Prostate gland (tissue), 2 donors: ENCODE results near the gene CANX.

Experiments used
- POLR2A ChIP-seq: fragments of 450-650 bp; IDR thresholded peaks from one replicate; pipeline ENCODE4 v1.6.1; 2016; ENCODE audit warnings: antibody characterized with exemption, mild to moderate bottlenecking
- TF ChIP-seq, protein P1 (sequence below), 4 experiments: fragments of 200-600 bp in 2 of 4; fragments of 450-650 bp in 2 of 4; sonication (generic) in 2 of 4; IDR thresholded peaks; 1 replicate in 3 of 4; 2 replicates in 1 of 4; pipeline ENCODE4 v1.5.1; 2016 to 2019; ENCODE audit warnings: antibody characterized with exemption in 4 of 4, mild to moderate bottlenecking in 2 of 4, moderate library complexity in 2 of 4

DNA sequence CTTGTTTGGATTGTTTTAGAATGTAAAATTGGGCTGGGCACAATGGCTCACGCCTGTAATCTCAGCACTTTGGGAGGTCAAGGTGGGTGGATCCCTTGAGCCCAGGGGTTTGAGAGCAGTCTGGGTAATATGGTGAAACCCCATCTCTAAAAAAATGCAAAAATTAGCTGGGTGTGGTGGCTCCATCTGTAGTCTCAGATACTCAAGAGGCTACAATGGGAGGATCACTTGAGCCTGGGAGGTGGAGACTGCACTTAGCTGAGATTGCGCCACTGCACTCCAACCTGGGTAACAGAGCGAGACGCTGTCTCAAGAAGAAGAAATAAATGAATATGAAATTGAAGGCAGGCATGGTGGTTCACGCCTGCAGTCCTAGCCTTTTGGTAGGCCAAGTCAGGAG lies 55.2 kb downstream of the CANX start:
- TF ChIP-seq, protein P1, sequence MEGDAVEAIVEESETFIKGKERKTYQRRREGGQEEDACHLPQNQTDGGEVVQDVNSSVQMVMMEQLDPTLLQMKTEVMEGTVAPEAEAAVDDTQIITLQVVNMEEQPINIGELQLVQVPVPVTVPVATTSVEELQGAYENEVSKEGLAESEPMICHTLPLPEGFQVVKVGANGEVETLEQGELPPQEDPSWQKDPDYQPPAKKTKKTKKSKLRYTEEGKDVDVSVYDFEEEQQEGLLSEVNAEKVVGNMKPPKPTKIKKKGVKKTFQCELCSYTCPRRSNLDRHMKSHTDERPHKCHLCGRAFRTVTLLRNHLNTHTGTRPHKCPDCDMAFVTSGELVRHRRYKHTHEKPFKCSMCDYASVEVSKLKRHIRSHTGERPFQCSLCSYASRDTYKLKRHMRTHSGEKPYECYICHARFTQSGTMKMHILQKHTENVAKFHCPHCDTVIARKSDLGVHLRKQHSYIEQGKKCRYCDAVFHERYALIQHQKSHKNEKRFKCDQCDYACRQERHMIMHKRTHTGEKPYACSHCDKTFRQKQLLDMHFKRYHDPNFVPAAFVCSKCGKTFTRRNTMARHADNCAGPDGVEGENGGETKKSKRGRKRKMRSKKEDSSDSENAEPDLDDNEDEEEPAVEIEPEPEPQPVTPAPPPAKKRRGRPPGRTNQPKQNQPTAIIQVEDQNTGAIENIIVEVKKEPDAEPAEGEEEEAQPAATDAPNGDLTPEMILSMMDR (IDR thresholded peaks at IDR 0.05) = no peak
- no peak for TF ChIP-seq POLR2A
